Liver (tissue), 3 donors: Measurements from ENCODE around the gene MEOX2.

ENCODE experiments used
- CTCF ChIP-seq: fragments of 150-350 bp; IDR thresholded peaks from 2 replicates; pipeline ENCODE4 v1.5.1; 2017; ENCODE audit warnings: improper control_type of control experiment, low read depth, low read length; ENCODE audit not compliant: missing input control
- EGR1 ChIP-seq, 2 donors: IDR thresholded peaks; 2 replicates each; pipeline ENCODE4 v1.6.1; 2016 to 2018; ENCODE audit warnings: antibody characterized with exemption in 2 of 2, low read depth in 2 of 2
- HNF4G ChIP-seq: IDR thresholded peaks from 2 replicates; pipeline ENCODE4 v1.6.1; 2016; ENCODE audit warnings: antibody characterized with exemption
- JUND ChIP-seq, 2 donors: IDR thresholded peaks; 2 replicates each; pipeline ENCODE4 v1.6.1; 2016; ENCODE audit warnings: antibody characterized with exemption in 2 of 2
- MAX ChIP-seq: IDR thresholded peaks from 2 replicates; pipeline ENCODE4 v1.6.1; 2016; ENCODE audit warnings: antibody characterized with exemption
- NR2F2 ChIP-seq: IDR thresholded peaks from 2 replicates; pipeline ENCODE4 v1.6.1; 2016; ENCODE audit warnings: antibody characterized with exemption
- REST ChIP-seq: IDR thresholded peaks from 2 replicates; pipeline ENCODE4 v1.6.1; 2016; ENCODE audit warnings: antibody characterized with exemption, mild to moderate bottlenecking
- RXRA ChIP-seq, 2 donors: IDR thresholded peaks; 2 replicates each; pipeline ENCODE4 v1.6.1; 2017 to 2018; ENCODE audit warnings: antibody characterized with exemption in 2 of 2, mild to moderate bottlenecking in 1 of 2
- TAF1 ChIP-seq: conservative IDR thresholded peaks from 2 replicates; pipeline ENCODE4 v1.6.1; 2016; ENCODE audit warnings: antibody characterized with exemption, mild to moderate bottlenecking
- YY1 ChIP-seq: IDR thresholded peaks from 2 replicates; pipeline ENCODE4 v1.6.1; 2016; ENCODE audit warnings: antibody characterized with exemption, mild to moderate bottlenecking
- donor health status: healthy.
- donor health status: healthy.

- TF ChIP-seq CTCF (no peak), HNF4G (no peak), EGR1 (IDR thresholded peaks at IDR 0.05; ENCODE audit: low read depth in 2 of 2) (no peak), TAF1 (no peak), NR2F2 (no peak), REST (no peak), JUND (IDR thresholded peaks at IDR 0.05) (no peak), MAX (no peak), YY1 (no peak), RXRA (IDR thresholded peaks at IDR 0.05) (no peak)
Observed at GRCh38 chr7:15669443-15670090, 16.9 kb downstream of the MEOX2 start.
